Measurements from ENCODE around the gene TM7SF2. TPM values are rescaled to one million over a fixed set of nuclear protein-coding genes. Genes with fewer than 3 reads are reported as not detected.

The TM7SF2 gene
- polyA plus RNA-seq, 1 donor (not counting 4 experiments of a cell fraction or from before 2014, with no cell fraction given) = 9.7 TPM

- dilution Hi-C loops (cut with MboI; ENCODE audit: extremely low pct_ligation_motif_present, low sequenced_read_pairs) = no loop called here
- Histone ChIP-seq H3K4me3 (ENCODE audit: control insufficient read depth in 2 of 3, extremely low read depth in 1 of 3, insufficient read depth in 2 of 3, low read depth in 1 of 3, low read length in 3 of 3) (no peak overlapping the region), H2AFZ (ENCODE audit: control insufficient read depth, low read length) (no peak overlapping the region), H3K4me1 (ENCODE audit: control insufficient read depth, extremely low read depth, insufficient read depth, low read length) (peaks cover 33% of the 10 kb centered on the region), H4K20me1 (ENCODE audit: control insufficient read depth, extremely low read depth, insufficient read depth, low read length) (no peaks in the 10 kb centered on the region), H3K9ac (ENCODE audit: control insufficient read depth, extremely low read depth, insufficient read depth, low read length) (no peak overlapping the region), H3K36me3 (ENCODE audit: control insufficient read depth in 2 of 2, extremely low read depth in 1 of 2, insufficient read depth in 2 of 2, low read length in 2 of 2) (peaks cover 15 to 18% of the 10 kb centered on the region in 2 experiments), H3K79me2 (ENCODE audit: control insufficient read depth, insufficient read depth, low read length) (peaks cover 19% of the 10 kb centered on the region), H3K9me3 (ENCODE audit: control insufficient read depth, low read depth, low read length) (no peaks in the 10 kb centered on the region), H3K27ac (ENCODE audit: control insufficient read depth, insufficient read depth, low read length) (no peak overlapping the region), H3K27me3 (ENCODE audit: control insufficient read depth, extremely low read depth, insufficient read depth, low read length) (no peaks in the 10 kb centered on the region), H3K9me1 (ENCODE audit: control insufficient read depth, extremely low read depth, insufficient read depth, low read length) (peaks cover 2% of the 10 kb centered on the region), H3K4me2 (ENCODE audit: control insufficient read depth, extremely low read depth, insufficient read depth, low read depth, low read length) (no peak overlapping the region)
- DNase-seq (ENCODE audit: low read depth, low spot score) = no peak
- TF ChIP-seq EZH2 (IDR thresholded peaks at IDR 0.05; ENCODE audit: low read length) (no peak), CTCF (optimal IDR thresholded peaks at IDR 0.05 in 1 of 3, IDR thresholded peaks at IDR 0.05 in 1 of 3, conservative IDR thresholded peaks at IDR 0.05 in 1 of 3; ENCODE audit: extremely low read depth in 1 of 3, insufficient read depth in 2 of 3, low read length in 3 of 3) (no peak)
- no peak for FAIRE-seq
Observed at GRCh38 chr11:65114538-65115171, 3.0 kb downstream of the TM7SF2 start.

- H2AFZ ChIP-seq (ENCODE audit: control insufficient read depth, low read length) = no peak overlapping the region
- FAIRE-seq = no peak
- DNase-seq (ENCODE audit: low read depth, low spot score) = no peak
- H3K27ac ChIP-seq (ENCODE audit: control insufficient read depth, insufficient read depth, low read length) = no peak overlapping the region
- peak overlapping the region in 2 of 3 experiments; percentile 76 to 82 for H3K4me3 ChIP-seq (ENCODE audit: control insufficient read depth in 2 of 3, extremely low read depth in 1 of 3, insufficient read depth in 2 of 3, low read depth in 1 of 3, low read length in 3 of 3)
- TF ChIP-seq CTCF (optimal IDR thresholded peaks at IDR 0.05 in 1 of 3, IDR thresholded peaks at IDR 0.05 in 1 of 3, conservative IDR thresholded peaks at IDR 0.05 in 1 of 3; ENCODE audit: extremely low read depth in 1 of 3, insufficient read depth in 2 of 3, low read length in 3 of 3) = no peak
- TF ChIP-seq EZH2 (IDR thresholded peaks at IDR 0.05; ENCODE audit: low read length) = no peak
- peaks cover 2% of the 10 kb centered on the region for H3K9me1 ChIP-seq (ENCODE audit: control insufficient read depth, extremely low read depth, insufficient read depth, low read length)
- no peaks in the 10 kb centered on the region for H3K27me3 ChIP-seq (ENCODE audit: control insufficient read depth, extremely low read depth, insufficient read depth, low read length)
- peak overlapping the region; percentile 78 for H3K4me2 ChIP-seq (ENCODE audit: control insufficient read depth, extremely low read depth, insufficient read depth, low read depth, low read length)
- H3K9ac ChIP-seq (ENCODE audit: control insufficient read depth, extremely low read depth, insufficient read depth, low read length) = peak overlapping the region; percentile 89
- H3K9me3 ChIP-seq (ENCODE audit: control insufficient read depth, low read depth, low read length) = no peaks in the 10 kb centered on the region
- H3K79me2 ChIP-seq (ENCODE audit: control insufficient read depth, insufficient read depth, low read length) = peaks cover 28% of the 10 kb centered on the region
- no peaks in the 10 kb centered on the region for H4K20me1 ChIP-seq (ENCODE audit: control insufficient read depth, extremely low read depth, insufficient read depth, low read length)
- peaks cover 39% of the 10 kb centered on the region for H3K4me1 ChIP-seq (ENCODE audit: control insufficient read depth, extremely low read depth, insufficient read depth, low read length)
- peaks cover 21 to 26% of the 10 kb centered on the region in 2 experiments for H3K36me3 ChIP-seq (ENCODE audit: control insufficient read depth in 2 of 2, extremely low read depth in 1 of 2, insufficient read depth in 2 of 2, low read length in 2 of 2)
- dilution Hi-C loops (cut with MboI; ENCODE audit: extremely low pct_ligation_motif_present, low sequenced_read_pairs) = no loop called here
Observed at GRCh38 chr11:65115361-65116082, 3.9 kb downstream of the TM7SF2 start.
